ENCODE results near the gene LMO7.
"Not testable (repeated sequence)": the region's sequence is repeated elsewhere in the genome, so short reads cannot be mapped to it uniquely, and the experiment has no call there.

The LMO7 gene

DNA sequence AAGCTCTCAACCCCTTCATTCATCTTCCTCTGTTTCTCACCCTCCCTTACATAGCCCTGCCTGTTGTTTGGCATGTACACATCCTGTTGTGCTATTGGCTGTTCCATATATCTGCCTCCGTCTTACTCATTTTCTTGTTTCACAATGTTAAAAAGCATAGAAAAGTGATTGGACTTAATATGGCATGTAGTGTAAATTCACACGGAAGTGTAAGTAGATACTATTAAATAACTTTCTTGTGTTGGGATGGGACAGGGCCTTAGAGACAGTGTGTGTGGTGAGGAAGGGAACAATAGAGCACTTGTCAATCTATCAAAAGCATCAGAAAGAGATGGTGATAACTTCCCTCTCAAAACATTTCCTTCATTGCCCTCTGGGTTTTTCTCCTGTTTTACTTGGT, 12.3 kb downstream of the LMO7 start:
- DNase-seq, result no peak

GRCh38 chr13:75651013-75651412, 14.9 kb downstream of the LMO7 start:
- no peak for DNase-seq

GRCh38 chr13:75652726-75653125, 16.6 kb downstream of the LMO7 start:
- DNase-seq, result no peak

- no peak for DNase-seq
These were observed 20.4 kb downstream of the LMO7 start for GRCh38 chr13:75656425-75656989.

GRCh38 chr13:75657111-75657510, 21.0 kb downstream of the LMO7 start:
- DNase-seq, result no peak

- no peak for DNase-seq
These were observed 24.6 kb downstream of the LMO7 start for GRCh38 chr13:75660694-75661093.

DNA sequence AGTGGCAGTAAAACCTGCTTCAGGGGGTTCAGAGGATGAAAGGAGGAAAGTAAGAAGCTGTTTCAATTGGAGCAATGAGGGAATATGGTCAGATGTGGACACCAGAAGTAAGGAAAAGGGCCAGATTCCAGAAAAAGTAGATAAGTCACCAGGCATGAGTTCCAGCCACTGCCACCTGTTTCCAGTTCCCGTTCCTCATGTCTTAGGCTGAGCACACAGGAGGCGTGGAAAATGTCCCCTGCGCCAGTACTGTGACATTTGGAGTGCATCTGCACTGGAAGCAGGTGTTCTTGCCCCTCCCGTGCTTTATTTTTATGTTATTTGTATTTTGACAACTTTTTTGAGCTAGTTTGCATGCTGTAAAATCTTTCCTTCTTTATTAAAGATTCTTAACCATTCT, 25.3 kb downstream of the LMO7 start:
- DNase-seq, result no peak

GRCh38 chr13:75666646-75667351, 30.7 kb downstream of the LMO7 start:
- no peak for DNase-seq

DNA sequence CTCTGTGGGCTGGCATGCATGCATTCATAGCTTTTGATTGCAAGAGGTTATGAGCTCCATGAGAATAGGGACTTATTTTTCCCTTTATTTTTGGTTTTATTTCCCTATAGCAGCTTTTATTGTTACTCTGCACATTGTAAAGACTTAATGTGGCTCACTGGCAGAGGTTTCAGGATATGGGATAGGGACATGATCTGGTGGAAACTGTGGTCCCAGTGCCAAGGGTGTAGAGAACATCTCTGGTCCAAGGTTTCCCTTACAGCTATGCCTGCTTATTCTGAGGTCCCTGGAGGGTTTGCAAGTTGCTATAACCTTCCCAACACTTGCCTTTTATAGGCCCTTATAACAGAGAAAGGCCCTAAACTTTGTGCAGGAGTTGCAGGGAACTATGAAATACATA, 33.6 kb downstream of the LMO7 start:
- DNase-seq, result no peak

- DNase-seq, result no peak
These were observed 34.4 kb downstream of the LMO7 start for GRCh38 chr13:75670496-75670895.

DNA sequence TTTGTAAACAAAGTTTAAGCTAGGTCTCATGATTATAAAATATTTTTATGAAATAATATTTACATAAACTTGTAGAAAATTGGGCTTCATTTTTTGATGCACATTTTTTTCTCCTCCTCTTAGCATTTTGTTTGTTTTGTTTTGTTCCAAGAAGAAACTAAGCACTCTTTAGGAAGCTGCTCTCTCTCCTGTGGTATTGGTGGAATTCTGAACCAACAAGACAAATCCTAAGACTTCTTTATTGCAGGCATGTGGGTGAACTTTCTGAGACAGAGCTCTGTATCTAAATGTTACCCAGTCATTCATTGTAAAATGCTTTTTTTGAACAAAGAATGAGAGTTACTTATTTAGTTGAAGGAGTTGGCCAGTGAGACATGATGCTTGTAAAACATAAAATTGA, 39.3 kb downstream of the LMO7 start:
- no peak for DNase-seq

DNA sequence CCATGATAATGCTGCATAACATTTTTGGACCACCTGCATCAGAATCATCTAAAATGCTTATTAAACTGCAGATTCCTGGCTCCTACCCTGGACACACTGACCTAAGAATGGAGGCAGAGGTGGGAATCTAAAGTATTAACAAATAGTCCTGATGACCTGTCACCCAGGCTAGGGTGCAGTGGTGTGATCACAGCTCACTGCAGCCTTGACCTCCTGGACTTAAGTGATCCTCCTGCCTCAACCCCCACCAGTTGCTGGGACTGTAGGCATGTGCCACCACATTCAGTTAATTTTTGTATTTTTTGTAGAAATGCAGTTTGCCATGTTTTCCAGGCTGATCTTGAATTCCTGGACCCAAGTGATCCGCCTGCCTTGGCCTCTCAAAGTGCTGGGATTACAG, 43.3 kb downstream of the LMO7 start:
- DNase-seq, result no peak

- not testable (repeated sequence) for DNase-seq
These were observed 44.1 kb downstream of the LMO7 start for GRCh38 chr13:75680251-75680650.

DNA sequence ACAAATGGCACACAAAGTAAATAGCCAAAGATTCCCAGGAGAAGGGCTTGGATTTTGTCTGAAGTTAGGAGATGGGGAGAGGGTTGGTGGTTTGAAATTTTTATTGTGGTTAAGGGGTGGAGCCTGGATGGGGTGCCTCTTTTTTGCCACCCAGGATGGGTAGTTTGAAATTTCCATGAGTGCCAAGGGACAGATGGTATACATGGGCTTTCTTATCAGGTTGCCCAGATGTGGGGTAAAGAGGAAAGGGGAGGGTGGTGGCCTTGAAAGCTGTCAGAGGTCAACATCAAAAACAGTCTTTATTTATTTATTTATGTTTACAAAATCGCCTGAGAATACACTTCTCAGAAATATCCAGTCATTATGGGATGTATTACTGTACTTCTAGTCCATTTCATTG, 46.2 kb downstream of the LMO7 start:
- DNase-seq, result no peak

- DNase-seq, result no peak
These were observed 49.1 kb downstream of the LMO7 start for GRCh38 chr13:75685239-75685697.

GRCh38 chr13:75687150-75687763, 51.1 kb downstream of the LMO7 start:
- no peak for DNase-seq

- DNase-seq, result no peak
These were observed 53.6 kb downstream of the LMO7 start for GRCh38 chr13:75689686-75690085.

GRCh38 chr13:75690607-75691006, 54.5 kb downstream of the LMO7 start:
- no peak for DNase-seq

DNA sequence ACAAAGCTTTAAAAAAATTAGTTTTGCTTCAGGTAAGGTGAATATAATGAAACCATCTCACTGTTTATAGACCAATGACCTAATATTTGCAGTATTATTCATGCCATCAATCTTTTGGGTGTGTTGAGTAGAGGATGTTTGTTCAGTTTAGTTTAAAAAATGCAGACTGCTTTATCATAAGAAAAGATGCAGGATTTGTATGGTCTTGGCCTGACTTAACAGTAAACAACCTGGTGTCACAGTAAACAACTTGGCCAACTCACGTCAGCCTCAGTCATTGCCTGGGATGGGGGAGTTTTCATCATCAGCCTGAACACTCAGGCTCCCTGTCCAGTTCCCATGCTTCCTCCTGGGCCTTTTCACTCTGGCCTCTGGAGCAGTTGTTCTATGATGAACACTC, 55.1 kb downstream of the LMO7 start:
- DNase-seq, result no peak

DNA sequence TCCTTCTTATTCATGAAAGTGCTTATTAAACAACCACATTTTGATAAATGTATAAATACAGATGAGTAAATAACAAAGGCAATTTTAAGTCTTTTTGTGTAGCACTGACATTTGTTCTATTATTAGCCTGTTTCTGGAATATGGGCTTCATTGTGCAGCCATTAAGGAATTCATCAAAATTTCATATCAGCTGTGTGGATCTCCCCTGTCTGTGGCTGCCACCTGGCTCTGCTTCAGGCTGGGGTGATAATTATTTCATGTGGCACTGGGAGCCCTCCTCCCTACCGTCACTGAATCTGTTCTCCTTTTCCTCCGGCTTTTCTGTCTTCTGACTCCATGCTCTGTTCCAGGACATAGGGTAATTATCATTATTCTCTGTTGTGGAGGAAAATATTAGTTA, 57.1 kb downstream of the LMO7 start:
- no peak for DNase-seq

DNA sequence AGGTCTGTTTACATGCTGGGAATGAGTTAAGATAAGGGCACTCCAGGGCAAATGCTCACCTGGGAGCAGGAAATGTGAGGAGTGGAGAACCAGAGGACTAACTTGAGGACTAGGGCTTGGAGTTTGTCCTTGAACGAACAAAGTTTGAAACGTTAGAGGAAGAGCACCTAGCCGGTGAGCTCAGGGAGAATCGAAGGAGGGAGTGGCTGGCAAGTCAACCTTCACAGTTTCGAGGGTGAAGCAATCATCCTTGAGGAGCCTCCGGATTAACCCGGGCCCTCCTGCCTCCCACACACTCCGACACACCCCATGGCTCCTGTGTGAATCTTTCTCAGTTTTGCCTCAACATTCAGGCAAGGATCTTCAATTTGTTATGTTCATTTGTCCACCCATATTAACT, 58.6 kb downstream of the LMO7 start:
- no peak for DNase-seq

DNA sequence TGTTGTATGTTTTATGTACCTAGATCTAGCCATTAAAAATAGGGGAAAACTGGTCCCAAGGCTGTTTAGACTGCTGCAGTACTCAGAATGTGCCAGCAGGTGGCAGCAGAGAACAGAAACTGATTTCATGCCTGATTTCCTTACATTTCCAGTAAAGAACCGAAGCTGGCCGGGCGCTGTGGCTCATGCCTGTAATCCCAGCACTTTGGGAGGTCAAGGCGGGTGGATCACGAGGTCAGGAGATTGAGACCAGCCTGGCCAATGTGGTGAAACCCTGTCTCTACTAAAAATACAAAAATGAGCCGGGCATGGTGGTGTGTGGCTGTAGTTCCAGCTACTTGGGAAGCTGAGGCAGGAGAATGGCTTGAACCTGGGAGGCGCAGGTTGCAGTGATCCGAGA, 59.8 kb downstream of the LMO7 start:
- DNase-seq, result peak; percentile 91

GRCh38 chr13:75699062-75699461, 62.9 kb downstream of the LMO7 start:
- DNase-seq, result no peak

DNA sequence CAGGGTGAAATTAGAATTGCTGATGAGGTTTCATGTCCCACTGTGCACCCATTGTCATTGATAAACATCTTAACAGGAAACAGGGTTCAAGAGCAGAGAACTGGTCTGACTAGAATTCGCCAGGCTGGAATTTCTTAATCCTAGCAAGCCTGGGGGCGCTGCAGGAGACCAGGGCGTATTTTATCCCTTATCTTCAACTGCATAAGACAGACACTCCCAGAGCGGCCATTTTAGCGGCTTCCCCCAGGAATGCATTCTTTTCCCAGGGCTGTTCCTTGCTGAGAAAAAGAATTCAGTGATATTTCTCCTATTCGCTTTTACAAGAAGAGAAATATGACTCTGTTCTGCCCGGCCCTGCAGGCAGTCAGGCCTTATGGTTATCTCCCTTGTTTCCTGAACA, 63.6 kb downstream of the LMO7 start:
- not testable (repeated sequence) for DNase-seq

DNA sequence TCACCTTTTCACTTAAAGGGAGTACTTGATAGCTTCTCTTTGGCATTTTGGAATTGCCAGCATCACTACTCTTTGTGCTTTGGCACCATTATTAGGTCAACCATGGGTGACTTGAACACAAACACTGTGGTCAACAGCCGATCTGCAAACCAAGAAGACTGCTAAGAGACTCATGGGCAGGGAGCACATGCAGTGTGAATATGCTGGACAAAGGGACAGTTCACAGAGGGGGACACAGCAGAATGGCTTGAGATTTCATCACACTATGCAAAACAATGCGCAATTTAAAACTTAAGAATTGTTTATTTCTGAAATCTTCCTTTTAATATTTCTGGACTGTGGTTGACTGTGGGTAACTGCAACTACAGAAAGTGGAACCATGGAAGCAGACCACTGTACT, 64.4 kb downstream of the LMO7 start:
- DNase-seq, result no peak

All from activated effector memory CD4-positive, alpha-beta T cell treated with anti-CD3 and anti-CD28 coated beads, Interleukin-2, amount 50 U/mL, for 16 hours (primary cell).